ENCODE data around the gene SLC39A11. TPM values are rescaled to one million over a fixed set of nuclear protein-coding genes. Genes with fewer than 3 reads are reported as not detected.

SLC39A11 gene
- 10 to 100 TPM; 23.0 to 30.9 (median 27.6) TPM for total RNA-seq

- H3K4me3 ChIP-seq: peak within 1 kb of the TSS; percentile 45 to 79 (median 71)
- peaks cover 0 to 10% (median 0%) of the 10 kb centered on the region in 4 donors for H3K27me3 ChIP-seq
- no peaks in the 10 kb centered on the region for H3K9me3 ChIP-seq
- TF ChIP-seq CTCF (IDR thresholded peaks at IDR 0.05): peak in 1 of 6 experiments; percentile 32
- TF ChIP-seq POLR2A (IDR thresholded peaks at IDR 0.05): peak in 2 of 4 donors; percentile 41 to 59
- peak; percentile 64 for DNase-seq
- H3K4me1 ChIP-seq: peaks cover 12 to 56% (median 21%) of the 10 kb centered on the region in 3 donors
- H3K27ac ChIP-seq: peak within 1 kb of the TSS; percentile 71 to 90 (median 80)
- H3K36me3 ChIP-seq: peaks cover 0 to 16% (median 0%) of the 10 kb centered on the region in 3 donors
- intact Hi-C loops (cut with DNase I): no loop called here
- 6 to 12% methylated on average over 6 to 15 of the region's 23 CpGs for WGBS, 2 donors
Observed at GRCh38 chr17:73092523-73093135, at the start of gene SLC39A11. Gene SLC39A11, minus strand, starts transcription at chr17:73092688. Its CDS starts 3,924 bp downstream, at chr17:73088764.

- H3K27me3 ChIP-seq: peaks cover 0 to 18% (median 0%) of the 10 kb centered on the region in 4 donors
- no peaks in the 10 kb centered on the region for H3K36me3 ChIP-seq
- intact Hi-C loops (cut with DNase I): no loop called here
- no peak for DNase-seq
- no peak overlapping the region for H3K4me3 ChIP-seq
- peaks cover 0 to 8% (median 0%) of the 10 kb centered on the region in 3 donors for H3K4me1 ChIP-seq
- no peak for TF ChIP-seq POLR2A (IDR thresholded peaks at IDR 0.05)
- TF ChIP-seq CTCF (IDR thresholded peaks at IDR 0.05): no peak
- 74 to 79% methylated on average over 6 of the region's 6 CpGs for WGBS, 2 donors
- no peak overlapping the region for H3K27ac ChIP-seq
- no peaks in the 10 kb centered on the region for H3K9me3 ChIP-seq
Observed at GRCh38 chr17:73141411-73141810, 48.9 kb upstream of the SLC39A11 start.

- WGBS, 2 donors: 45 to 59% methylated on average over 5 of the region's 5 CpGs
- no peak for TF ChIP-seq POLR2A (IDR thresholded peaks at IDR 0.05)
- H3K4me1 ChIP-seq: peaks cover 0 to 8% (median 0%) of the 10 kb centered on the region in 3 donors
- no peaks in the 10 kb centered on the region for H3K9me3 ChIP-seq
- intact Hi-C loops (cut with DNase I): no loop called here
- H3K36me3 ChIP-seq: no peaks in the 10 kb centered on the region
- no peak overlapping the region for H3K4me3 ChIP-seq
- H3K27me3 ChIP-seq: peaks cover 0 to 18% (median 0%) of the 10 kb centered on the region in 4 donors
- no peak overlapping the region for H3K27ac ChIP-seq
- no peak for DNase-seq
Observed at GRCh38 chr17:73140566-73140965, 48.1 kb upstream of the SLC39A11 start.

- Histone ChIP-seq H3K36me3 (no peaks in the 10 kb centered on the region), H3K9me3 (no peaks in the 10 kb centered on the region), H3K4me1 (peaks cover 0 to 8% (median 0%) of the 10 kb centered on the region in 3 donors), H3K27ac (no peak overlapping the region), H3K4me3 (no peak overlapping the region), H3K27me3 (peaks cover 0 to 18% (median 0%) of the 10 kb centered on the region in 4 donors)
- DNase-seq: no peak
- TF ChIP-seq POLR2A (IDR thresholded peaks at IDR 0.05) (no peak), CTCF (IDR thresholded peaks at IDR 0.05) (no peak)
- intact Hi-C loops (cut with DNase I): no loop called here
- WGBS, 2 donors: 47 to 53% methylated on average over 4 of the region's 4 CpGs
Observed at GRCh38 chr17:73139296-73139695, 46.8 kb upstream of the SLC39A11 start.

GRCh38 chr17:73138541-73139138 is 46.2 kb upstream of the SLC39A11 start:
- peaks cover 0 to 7% (median 0%) of the 10 kb centered on the region in 3 donors for H3K4me1 ChIP-seq
- H3K36me3 ChIP-seq: no peaks in the 10 kb centered on the region
- intact Hi-C loops (cut with DNase I): no loop called here
- H3K27me3 ChIP-seq: peaks cover 0 to 18% (median 0%) of the 10 kb centered on the region in 4 donors
- TF ChIP-seq POLR2A (IDR thresholded peaks at IDR 0.05): no peak
- no peak for TF ChIP-seq CTCF (IDR thresholded peaks at IDR 0.05)
- DNase-seq: no peak
- 53 to 54% methylated on average over 7 to 10 of the region's 11 CpGs for WGBS, 2 donors
- H3K9me3 ChIP-seq: no peaks in the 10 kb centered on the region
- no peak overlapping the region for H3K27ac ChIP-seq
- no peak overlapping the region for H3K4me3 ChIP-seq

Data from esophagus squamous epithelium (tissue), 5 donors.